HG03108 (cell line): ENCODE data around the gene EMC10.
"Not testable (repeated sequence)": the region's sequence is repeated elsewhere in the genome, so short reads cannot be mapped to it uniquely, and the experiment has no call there.

Experiments
- ATAC-seq: cut with Tn5 transposase; IDR thresholded peaks from one replicate; pipeline ENCODE4 v1.9.1; 2021; ENCODE audit warnings: moderate library complexity; ENCODE audit not compliant: unreplicated experiment

Gene EMC10

DNA sequence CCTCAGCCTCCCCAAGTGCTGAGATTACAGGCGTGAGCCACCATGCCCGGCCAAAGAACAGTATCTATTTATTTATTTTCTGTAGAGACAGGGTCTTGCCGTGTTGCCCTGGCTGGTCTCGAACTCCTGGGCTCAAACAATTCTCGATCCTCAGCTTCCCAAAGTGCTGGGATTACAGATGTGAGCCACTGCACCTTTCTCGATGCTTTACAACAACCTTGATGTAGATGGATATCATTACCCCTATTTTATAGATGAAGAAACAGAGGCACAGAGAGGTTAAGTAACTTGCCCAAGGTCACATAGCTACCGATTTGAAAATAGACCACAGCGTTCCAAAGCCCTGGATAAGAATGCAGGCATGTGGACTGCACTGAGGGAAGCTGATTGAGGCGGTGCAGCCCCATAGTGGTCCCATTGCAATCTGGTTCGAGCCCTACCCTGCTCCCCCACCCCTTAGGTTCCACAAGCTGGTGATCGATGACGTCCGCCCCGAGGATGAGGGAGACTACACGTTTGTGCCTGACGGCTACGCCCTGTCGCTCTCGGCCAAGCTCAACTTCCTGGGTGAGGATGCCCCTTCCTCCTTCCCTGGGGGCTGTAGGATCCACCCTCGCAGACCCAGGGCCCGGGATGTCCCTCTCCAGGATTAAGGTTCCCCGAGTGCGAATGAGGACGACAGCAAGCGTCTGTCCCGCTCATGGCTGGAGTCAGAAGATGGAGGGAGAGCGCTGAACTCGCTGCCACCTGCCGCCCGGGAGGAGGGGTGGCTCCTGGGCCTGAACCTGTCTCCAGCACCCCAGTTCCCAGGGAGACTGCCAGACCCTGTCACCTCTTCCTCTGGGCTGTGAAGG lies 25.7 kb upstream of the EMC10 start:
- ATAC-seq = no peak

DNA sequence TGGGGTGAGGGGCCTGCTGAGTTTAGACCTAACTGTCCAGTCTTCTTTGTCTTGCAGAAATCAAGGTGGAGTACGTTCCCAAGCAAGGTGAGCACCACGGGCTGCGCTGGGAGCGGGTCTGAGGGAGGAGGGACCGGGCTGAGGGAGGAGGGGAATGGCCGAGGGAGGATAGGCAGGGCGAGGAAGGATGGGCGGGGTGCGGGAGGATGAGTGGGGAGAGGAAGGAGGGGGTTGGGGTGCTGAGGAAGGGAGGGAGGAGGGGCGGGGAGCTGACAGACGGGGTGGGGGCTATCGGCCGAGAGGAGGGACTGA lies 25.1 kb upstream of the EMC10 start:
- ATAC-seq = no peak

DNA sequence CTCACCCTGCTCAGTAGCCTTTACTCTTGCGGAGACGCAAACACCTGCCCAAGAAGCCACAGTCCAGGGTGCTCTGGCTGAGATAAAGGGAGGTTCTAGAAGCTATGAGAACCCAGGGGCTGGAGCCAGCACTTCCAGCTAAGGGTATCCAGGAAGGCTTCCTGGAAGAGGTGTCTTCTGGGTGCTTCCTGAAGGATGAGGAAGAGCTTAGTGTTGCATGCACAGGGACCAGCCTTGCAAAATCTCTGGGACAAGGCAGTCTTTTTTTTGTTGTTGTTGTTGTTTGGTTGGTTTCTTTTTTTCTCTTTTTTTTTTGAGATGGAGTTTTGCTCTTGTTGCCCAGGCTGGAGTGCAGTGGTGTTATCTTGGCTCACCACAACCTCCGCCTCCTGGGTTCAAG lies 23.1 kb upstream of the EMC10 start:
- ATAC-seq = no peak

DNA sequence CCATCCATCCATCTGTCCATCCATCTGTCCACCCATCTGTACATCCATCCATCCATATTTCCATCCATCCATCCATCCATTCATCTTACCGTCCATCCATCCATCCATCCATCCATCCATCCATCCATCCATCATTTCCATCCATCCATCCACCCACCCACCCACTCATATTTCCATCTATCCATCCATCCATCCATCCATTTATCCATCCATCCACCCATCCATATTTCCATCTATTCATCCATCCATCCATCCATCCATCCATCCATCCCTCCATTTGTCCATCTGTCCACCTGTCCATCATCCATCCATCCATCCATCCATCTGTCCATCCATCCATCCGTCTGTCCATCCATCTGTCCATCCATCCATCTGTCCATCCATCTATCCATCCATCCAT lies 20.3 kb upstream of the EMC10 start:
- no peak for ATAC-seq

DNA sequence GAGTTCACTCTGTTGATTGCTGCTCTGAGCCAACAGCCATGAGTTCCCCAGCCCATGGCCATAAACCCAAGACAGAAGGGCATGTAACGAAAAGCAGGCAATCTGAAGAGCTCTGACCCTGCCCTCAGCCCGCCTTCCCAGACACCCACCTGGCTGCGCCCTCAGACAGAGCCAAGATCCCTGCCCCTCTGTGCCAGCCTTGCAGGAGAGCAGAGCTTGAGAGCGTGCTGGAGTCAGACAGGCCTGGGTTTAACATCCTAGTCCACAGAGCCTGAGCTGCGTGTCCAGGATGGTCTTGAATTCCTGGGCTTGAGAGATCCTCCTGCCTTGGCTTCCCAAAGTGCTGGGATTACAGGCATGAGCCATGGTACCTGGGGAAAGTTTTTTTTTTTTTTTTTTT lies 19.0 kb upstream of the EMC10 start:
- no peak for ATAC-seq

DNA sequence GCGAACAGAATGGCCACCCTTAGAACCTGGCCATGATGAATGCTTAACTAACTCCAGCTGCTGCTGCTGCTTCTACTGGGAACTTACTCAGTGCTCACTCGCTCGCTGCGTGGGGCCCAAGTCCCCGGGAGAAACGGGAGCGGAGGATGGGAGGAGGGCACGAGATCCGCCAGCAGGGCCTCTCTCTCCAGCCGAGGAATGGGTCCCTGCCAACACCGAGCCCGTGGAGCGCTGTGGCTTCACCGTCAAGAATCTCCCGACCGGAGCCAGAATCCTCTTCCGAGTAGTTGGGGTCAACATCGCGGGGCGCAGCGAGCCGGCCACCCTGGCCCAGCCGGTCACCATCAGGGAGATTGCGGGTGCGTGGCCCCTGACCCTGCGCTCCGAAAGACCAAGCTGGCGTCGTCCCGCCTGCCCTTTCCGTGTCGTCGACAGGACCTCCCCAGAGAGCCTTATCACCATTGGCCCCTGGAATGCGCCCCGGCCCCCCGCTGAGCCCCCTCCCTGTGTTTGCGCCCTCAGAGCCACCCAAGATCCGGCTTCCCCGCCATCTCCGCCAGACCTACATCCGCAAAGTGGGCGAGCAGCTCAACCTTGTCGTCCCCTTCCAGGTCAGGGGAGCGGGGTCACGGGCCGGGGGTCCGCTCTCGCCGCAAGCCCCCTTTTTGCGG lies 17.8 kb upstream of the EMC10 start:
- no peak for ATAC-seq

DNA sequence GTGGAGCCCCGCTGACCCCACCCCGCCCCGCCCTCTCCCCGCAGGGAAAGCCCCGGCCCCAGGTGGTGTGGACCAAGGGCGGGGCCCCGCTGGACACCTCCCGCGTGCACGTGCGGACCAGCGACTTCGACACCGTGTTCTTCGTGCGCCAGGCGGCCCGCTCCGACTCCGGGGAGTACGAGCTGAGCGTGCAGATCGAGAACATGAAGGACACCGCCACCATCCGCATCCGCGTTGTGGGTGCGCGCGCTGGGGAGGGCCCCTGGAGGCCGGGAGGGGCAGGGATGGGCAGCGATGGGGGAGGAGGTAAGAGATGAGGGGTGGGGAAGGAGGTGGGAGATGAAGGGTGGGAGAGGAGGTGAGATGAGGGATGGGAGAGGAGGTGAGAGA lies 17.2 kb upstream of the EMC10 start:
- ATAC-seq = no peak

DNA sequence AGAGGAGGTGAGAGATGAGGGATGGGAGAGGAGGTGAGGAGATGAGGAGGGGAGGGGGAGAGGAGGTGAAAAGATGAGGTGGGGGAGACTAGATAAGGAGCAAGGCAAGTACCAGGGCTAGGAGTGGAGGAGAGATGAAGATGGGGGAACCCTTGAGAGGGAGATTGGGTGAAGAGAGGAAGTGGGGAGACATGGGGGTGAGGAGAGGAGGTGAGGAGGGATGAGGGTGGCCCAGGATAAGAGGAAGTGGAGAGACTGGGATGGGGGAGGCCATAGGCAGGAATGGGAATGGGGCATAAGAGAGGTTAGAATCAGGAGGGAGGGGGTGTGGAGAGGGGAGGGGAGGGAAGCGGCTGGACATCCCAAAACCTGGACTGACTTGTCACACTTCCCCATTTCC lies 16.7 kb upstream of the EMC10 start:
- no peak for ATAC-seq

DNA sequence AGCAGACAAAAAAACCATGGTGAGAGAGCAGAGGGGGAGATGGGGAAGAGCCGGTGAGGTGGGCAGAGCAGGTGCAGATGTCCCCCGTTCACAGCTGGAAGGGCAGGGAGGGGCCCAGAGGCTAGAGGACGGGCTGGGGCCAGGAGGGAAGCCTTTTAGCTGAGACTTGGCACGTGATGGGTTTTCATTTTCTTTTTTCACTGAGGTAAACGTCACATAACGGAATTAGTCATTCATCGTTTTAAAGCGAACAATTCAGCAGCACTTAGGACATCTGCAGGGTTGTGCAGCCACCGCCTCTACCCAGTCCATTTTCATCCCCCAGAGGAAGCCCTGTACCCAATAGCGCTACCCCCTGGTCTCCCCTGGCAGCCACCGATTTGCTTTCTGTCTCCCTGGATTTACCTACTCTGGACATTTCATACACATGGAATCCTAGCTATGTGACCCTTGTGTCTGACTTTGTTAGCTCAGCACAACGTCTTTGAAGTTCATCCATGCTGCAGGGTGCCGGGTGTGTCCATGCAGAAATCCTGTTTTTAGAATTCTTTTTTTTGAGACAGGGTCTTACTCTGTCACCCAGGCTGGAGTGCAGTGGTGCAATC lies 16.0 kb upstream of the EMC10 start:
- peak; percentile 70 for ATAC-seq

DNA sequence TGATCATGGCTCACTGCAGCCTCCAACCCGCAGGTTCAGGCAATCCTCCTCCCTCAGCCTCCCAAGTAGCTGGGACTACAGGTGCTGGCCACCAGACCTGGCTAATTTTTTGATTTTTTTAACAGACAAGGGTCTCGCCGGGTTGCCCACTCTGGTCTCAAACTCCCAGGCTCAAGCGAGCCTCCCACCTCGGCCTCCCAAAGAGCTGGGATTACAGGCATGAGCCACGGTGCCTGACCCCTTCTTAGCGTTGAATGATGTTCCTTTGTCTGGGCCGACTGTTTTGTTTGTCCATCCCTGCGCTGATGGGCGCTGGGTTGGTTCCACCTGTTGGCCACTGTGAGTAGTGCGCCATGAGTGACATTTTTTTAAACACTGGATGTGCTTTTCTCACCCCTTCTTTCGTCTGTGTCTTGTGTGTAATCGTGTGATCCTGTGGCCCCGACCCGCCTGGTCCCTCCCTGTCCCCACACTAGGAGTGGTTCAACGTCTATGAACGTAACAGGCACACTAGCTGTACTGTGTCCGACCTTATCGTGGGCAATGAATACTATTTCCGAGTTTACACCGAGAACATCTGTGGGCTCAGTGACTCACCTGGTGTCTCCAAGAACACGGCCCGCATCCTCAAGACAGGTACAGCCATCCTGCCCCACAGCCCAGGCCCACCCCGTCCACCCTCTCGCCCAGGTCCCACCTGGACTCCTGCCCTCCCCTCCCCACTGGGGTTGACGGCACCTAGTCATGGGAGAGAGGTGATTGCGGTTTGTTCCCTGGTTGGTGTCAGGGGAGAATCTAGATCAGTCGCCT lies 15.0 kb upstream of the EMC10 start:
- ATAC-seq = no peak

DNA sequence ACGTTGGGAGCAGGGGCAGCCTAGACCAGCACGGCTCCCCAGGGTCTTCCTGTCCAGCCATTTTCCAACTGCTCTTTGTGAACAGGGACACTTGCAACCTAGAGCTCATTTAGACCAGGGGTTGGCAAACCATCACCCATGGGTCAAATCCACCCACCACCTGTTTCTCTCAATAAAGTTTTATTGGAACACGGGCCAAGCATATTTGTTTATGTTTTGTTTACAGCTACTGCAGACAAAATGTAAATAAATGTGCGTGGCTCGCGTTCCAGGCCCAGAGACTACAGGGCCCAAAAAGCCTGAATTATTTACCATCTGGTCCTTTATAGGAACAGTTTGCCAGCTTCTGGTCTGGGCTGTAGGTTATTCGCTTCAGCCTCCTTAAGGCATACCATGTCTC lies 13.3 kb upstream of the EMC10 start:
- no peak for ATAC-seq

DNA sequence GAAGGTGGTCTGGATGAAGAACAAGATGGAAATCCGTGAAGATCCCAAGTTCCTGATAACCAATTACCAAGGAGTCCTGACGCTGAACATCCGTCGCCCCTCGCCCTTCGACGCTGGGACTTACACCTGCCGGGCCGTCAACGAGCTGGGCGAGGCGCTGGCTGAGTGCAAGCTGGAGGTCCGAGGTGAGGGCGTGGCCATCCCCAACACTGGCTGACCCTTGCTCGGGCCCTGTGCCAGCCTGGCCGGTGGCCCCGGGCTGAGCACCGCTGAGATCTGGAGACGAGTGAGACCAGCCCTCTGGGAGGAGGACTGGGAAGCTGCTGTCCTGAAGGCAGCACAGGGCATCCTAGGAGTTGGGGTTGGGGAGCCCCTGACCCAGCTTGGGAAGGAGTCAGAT lies 12.0 kb upstream of the EMC10 start:
- ATAC-seq = no peak

DNA sequence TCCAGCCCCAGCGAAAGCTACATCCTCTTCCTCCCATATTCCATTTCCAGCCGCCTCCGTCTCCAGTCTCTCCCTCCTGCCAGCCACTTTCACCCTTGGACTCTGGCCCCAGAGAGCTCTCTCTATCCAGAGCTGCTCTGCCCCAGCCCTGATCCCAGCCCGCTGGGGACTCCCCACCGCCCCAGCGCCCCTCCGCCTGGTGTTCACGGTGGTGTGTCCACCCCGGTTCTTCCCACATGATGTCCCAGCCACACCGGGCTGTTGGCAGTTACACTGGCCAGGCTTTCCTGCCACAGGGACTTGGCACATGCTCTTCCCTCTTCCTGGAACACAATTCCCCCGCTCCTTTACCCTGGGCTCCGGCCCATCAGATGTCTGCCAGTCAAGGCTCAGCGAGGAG lies 11.3 kb upstream of the EMC10 start:
- no peak for ATAC-seq

DNA sequence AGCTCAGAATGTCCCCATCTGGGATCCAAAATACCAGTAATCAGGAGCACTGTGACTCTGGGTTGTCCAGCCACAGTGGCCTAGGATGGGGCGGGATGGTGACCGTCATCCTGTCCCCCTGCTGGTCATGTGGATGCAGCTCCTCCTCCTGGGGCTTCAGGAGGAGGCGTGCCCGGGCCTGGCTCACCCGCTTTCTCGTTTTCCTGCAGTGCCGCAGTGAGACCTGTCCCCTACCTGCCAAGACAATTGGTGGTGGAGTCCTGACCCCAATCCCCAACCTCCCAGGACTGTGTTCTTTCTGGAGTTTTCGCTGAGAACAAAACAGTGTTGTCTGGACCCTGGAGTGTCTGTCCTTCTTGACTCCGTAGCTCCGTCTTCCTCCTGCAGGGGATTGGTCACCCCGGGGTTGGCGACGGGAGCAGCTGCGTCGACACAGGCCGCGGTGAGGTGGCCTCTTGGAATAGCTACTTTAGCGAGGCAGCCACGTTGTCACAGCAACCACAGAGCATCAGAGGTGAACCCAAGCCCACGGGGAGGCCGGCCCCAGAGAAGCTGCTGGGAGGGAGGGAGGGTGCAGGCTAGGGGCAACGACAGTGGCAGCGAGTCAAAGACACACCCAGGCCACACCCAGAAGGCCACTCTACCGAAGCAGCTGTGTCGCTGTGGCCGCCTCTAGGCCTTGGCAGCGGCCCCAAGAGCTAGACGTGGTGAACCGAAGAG lies 10.2 kb upstream of the EMC10 start:
- no peak for ATAC-seq

DNA sequence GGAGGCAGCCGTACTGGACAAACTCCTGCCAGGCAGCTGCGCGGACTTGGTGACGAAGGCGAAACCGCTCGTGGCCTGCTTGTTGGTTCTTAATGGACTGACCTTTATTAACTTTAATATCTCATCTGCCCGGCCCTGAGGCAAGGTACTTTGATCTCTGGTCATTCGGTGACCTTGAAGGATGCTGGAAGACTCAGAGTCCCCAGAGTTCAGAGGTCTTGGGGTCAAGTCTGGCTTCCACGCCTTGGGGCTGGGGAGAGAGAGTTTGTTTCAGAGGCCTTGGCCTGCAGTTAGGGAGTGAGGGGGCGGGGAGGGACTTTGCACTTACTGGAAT lies 9.6 kb upstream of the EMC10 start:
- ATAC-seq = no peak

DNA sequence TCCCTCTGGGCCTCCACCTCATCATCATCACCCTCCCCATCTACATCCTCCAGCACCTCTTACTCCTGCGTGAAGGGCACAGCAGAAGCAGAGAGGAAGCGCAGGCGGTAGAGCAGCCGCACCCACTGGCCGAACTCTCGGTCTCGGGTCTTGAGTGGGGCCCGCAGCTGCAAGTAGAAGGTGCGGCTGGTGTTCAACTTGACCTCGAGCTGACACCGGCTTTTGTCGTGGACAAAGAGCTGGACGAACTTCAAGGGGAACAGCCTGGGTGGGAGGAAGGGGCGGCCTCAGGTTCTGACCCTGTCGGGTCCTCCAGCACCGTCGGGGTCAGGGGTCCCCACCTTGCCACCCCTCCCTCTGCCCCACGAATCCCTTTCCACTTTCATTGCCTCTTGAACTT lies 8.7 kb upstream of the EMC10 start:
- no peak for ATAC-seq

DNA sequence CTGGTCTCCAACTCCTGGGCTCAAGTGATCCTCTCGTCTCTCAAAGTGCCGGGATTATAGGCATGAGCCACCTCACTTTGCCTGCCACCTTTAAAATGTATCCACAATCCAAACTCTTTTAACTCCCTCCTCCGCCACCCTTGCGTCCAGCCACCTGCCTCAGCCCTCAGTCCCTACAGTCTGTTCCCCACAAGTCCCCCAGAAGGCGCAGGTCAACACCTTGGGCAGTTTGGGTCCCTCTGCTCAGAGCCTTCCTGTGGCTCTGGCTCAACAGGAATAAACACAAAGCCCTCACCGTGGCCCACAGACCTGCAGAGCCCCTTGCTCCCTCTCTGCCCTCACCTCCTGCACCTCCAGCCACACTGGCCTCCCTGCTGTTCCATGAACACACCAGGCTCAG lies 7.5 kb upstream of the EMC10 start:
- ATAC-seq = no peak

DNA sequence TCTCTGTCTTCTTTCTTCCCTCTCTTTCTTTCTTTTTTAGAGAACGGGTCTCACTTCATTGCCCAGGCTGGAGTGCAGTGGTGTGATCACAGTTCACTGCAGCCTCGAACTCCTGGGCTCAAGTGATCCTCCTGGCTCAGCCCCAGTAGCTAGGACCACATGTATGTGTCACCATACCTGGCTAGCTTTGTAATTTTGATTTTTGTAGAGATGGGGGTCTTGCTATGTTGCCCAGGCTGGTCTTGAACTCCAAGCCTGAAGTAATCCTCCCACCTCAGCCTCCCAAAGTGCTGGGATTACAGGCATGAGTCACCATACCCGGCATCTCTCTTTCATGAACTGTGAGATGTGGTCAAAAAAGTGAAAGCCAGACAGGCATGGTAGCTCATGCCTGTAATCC lies 3.0 kb upstream of the EMC10 start:
- not testable (repeated sequence) for ATAC-seq

DNA sequence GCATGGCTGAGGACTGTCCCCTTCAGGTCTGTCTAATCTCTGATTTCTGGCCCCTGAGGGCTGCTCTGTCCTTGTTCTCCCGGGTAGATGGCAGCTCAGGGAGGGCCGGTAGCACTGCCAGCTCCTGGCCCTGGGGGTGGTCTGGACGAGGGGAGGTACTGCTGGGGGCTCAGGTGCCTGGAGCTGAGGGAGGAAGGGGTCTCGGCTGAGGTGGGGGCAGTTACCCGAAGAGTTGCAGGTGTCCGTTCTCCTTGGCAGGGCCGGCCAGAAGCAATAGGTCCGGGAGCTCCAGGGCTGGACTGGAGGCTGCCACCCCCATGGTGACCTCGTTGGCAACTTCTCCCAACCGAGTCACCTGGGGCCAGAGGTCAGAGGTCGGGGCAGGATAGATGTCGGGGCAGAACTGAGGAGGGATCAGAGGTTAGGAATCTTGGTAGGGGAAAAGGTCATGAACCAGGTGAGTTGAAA lies 1.2 kb upstream of the EMC10 start:
- ATAC-seq = no peak

DNA sequence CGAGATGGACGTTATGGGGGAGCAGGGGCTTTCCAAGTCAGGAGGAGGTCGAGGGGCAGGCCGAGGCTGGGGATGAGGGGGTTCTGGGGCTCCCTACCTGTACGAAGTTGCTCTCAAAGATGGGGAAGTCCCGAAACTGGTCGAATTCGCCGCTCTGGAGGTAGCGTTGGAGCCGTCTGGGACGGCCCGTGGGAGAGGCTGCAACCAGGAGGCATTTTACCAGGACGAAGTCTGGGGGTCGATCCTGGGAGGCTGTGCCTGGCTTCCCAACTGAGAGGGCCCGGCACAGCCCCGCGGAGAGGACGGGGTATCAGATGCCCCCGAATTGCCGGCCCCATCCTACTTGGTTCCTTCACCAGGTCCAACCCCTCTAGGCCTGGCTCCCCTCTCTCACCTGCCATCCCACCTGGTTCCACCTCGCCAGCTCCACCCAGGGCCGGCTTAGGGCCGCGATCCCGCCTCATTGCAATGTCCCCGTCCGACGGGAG lies 527 bp upstream of the EMC10 start:
- ATAC-seq = peak; percentile 10

DNA sequence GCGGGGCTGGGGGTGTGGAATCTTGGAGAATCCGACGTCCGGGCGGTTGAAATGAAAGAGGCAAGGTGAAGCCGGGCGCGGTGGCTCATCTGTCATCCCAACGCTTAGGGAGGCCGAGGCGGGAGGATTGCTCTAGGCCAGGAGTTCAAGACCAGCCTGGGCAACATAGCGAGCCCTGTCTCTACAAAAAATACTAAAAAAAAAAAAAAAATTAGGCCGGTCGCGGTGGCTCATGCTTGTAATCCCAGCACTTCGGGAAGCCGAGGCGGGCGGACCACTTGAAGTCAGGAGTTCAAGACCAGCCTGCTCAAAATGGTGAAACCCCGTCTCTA lies 566 bp downstream of the EMC10 start:
- ATAC-seq = no peak
